HG03520 (cell line): ENCODE measurements around the gene HUS1.
"Not testable (repeated sequence)": the region's sequence is repeated elsewhere in the genome, so short reads cannot be mapped to it uniquely, and the experiment has no call there.

Source experiments
- ATAC-seq: cut with Tn5 transposase; IDR thresholded peaks from one replicate; pipeline ENCODE4 v1.9.1; 2021; ENCODE audit warnings: mild to moderate bottlenecking, moderate library complexity; ENCODE audit not compliant: unreplicated experiment

The HUS1 gene

GRCh38 chr7:47945261-47946015 is 34.0 kb downstream of the HUS1 start:
- ATAC-seq, result peak; percentile 56

DNA sequence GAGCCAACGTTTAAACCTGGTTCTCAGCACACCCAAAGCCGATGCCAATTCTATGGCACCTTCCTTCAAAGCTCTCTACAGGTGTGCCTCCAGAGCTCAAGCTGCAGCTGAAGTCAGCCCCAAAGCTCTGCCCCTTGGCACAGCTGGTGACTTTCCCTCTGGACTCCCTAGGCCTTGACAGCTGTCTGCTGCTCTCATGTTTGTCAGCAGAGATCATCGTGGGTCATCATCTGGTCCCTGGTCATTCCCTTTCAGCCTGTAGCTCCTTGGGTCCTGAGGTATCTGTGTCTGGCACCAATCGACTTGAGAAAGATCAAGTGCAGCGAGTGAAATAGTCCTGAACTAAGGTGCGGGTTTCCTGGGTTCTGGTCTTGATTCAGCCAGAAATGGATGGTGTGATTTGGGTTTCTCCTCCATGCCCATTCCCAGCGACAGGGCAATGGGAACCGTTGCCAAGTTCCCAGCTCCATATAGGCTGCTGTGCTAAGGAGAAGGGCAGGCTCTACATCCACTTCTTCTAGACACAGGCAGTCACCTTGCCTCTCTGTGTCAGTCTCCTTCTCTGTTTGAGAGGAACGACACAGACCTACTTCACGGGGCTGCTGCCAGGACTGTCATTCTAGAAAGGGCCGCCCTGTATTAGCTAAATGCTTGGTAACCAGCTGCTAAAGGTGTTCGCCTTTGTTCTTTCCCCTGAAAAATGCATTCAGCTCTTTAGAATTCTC is 34.7 kb downstream of the HUS1 start:
- no peak for ATAC-seq

DNA sequence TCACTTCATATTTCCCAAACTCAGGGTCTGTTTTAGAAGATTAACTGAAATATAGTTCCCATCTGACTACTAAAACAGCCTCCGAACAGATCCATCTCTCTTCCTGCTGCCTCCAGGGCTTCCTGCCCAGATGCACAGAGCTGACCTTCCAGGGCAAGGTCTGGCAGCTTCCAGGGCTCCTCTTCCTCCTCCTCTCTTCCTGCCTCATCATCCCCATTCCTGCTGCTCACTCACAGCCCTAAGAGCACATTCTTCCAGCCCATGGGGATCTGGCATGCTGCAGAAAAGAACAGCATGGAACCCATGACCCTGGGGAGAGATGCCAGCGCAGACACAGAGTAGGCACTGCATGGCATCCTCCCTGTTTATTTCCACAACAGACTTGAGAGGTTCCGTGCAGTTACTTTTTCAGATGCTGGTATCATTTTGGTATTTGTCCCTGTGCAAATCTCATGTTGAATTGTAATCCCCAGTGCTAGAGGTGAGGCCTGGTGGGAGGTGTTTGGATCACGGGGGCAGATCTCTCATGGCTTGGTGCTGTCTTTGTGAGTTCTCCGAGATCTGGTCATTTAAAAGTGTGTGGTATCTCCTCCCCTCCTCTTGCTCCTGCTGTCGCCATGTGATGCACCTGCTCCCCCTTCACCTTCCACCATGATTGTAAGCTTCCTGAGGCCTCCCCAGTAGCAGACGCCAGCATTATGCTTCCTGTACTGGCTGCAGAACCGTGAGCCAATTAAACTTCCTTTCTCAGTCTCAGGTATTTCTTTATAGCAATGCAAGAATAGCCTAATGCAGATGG is 35.5 kb downstream of the HUS1 start:
- ATAC-seq, result no peak

DNA sequence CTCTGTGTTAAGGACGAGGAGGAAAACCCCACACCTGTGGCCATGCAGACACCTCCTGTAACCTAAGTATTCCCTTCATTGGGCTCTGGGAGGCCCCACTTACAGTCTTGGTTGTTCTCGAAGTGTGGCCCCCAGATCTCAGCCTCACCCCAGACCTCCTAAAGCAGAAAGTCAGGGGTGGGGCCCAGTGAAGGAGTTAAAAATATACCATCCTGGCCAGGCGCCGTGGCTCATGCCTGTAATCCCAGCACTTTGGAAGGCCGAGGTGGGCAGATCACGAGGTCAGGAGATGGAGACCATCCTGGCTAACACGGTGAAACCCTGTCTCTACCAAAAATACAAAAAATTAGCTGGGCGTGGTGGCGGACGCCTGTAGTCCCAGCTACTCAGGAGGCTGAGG is 36.8 kb downstream of the HUS1 start:
- not testable (repeated sequence) for ATAC-seq

DNA sequence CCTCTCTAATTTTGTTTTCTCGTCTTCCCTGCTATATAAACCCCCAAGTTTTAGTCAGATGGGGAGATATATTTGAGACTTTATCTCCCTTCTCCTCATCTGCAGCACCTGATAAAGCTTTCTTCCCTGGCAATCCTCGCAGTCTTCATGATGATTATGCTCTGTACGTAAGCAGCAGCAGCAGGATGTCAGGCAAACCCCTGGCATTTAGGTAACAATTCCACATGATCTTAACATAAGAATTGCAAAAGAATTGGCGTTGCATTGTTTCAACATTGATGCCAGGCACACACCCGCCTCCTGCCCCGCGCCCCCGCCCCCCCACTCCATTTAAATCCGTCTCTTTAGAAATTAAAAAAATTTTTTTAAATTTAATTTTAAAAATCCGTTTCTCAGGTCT is 37.3 kb downstream of the HUS1 start:
- ATAC-seq, result no peak

- no peak for ATAC-seq
Observed at GRCh38 chr7:47941136-47941844, 38.1 kb downstream of the HUS1 start.

DNA sequence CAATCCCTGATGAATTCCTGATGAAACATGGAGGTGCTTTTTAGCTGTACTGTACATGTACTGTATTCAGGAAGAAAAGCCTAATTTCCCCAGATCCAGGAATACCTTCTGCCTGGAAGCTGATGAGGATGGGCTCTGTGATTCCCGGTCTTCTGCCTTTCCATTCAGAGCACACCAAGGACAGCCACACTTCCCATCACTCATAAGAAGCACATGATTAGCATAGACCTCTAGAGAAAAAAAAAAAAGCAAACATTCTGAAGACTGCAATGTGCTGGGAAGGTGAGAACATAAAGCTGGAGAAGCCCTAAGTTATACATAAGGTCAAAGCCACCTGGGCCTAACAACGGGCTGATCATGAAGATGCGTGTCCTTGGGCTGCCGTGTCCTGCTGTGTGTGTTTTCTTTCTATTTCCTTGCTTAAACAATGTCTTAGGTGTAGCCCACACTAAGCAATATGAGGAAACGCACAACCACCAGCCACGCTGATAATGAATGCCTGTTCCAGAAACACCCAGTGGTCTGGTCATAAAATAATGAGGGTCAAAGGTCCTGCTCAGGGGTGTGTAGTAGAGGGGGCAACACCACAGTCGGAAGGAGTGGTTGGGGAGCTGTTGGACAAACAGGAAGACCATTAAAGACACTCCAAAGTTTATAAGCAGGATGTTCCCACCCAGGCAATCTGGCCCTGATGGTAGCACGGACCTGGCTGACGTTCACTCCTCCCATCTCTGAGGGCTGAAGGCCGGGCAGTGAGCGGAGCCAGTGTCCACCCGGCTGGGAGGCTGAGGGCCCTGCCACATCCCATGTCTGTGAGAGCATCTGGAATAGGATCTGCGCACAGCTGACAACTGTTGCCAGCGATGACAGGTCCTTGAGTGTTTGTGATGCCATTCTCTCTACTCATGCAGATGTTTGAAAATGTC is 39.1 kb downstream of the HUS1 start:
- no peak for ATAC-seq

DNA sequence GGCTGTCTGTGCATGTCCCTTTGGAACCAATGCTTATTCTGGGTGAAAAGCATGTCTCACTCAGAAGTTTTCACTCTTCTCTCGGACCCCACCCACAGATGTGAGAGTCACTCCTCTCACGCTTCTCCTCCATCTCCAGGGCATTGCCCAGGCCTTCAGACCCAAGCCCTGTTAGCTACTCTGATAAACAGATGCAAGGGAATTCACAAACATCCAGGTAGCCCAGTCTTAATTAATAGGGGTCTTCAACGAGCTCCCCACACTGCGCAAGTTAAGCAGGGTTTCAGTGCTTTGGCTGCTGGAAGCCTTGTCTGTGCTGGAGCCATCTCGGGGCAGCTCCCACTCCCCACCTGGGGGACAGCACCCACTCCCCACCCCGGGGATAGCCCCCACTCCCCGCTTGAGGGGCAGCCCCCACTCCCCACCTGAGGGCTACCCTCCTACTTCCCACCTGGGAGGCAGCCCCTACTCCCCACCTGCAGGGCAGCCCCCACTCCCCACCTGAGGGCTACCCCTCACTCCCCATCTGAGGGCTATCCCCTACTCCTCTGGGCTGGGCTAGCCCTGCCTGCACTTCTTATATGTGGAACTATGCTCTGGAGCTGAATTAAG is 39.9 kb downstream of the HUS1 start:
- ATAC-seq, result no peak

DNA sequence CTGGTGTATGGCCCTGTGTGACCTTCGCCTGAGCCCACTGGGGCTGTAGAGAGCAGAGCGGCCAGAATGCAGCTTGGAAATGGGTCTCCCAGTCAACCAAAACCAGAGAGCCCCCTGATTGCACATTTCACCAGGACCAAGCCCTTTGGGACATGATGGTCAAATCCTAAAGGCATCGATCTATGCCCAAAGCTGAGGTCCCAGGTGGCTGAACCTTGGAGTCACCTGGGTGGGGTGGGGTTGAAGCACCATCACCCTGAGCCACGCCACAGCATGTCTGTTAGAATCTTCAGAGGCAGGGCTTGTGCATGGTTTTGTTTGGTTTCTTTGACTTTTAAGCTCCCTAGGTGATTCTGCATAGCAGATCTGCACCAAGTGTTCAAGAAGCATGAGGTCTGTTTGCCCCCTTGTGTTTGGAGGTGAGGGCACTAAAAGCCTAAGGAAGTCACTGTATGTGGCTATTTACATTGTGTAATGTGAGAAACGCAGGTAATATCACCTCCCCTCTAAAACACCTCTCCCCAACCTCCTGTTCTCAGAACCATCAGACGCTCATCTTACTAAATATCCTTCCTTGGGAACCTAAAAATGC is 40.7 kb downstream of the HUS1 start:
- no peak for ATAC-seq

- ATAC-seq, result peak; percentile 43
Observed at GRCh38 chr7:47937711-47938573, 41.5 kb downstream of the HUS1 start.

DNA sequence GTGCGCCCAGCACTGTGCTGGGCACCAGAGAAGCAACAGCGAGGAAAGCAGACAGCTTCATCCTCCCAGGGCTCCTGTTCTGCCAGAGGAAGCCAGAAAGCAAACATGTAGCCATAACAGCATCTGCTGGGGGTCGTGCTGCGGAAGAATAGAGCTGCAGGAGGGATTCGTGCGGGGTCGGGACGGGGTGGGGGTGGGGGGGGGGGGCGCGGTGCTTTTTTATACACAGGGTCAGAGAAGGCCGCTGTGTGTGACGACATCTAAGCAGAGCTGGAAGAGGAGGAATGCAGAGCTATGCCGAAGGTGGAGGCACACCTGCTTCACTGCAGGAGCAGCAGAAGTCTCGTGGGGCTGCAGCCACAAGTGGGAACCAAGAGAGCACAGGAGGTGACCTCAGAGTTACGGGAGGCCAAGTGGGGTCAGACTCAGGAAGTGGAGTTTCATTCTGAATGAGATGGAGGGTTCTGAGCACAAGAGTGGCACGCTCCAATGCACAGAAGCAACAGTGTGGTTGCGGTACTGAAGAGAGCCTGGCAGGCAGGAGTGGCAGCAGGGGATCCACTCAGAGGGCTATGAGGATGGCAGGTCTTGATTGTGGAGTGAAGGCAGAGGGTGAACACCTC is 42.2 kb downstream of the HUS1 start:
- ATAC-seq, result peak; percentile 94

GRCh38 chr7:47936323-47936722 is 43.1 kb downstream of the HUS1 start:
- ATAC-seq, result no peak

DNA sequence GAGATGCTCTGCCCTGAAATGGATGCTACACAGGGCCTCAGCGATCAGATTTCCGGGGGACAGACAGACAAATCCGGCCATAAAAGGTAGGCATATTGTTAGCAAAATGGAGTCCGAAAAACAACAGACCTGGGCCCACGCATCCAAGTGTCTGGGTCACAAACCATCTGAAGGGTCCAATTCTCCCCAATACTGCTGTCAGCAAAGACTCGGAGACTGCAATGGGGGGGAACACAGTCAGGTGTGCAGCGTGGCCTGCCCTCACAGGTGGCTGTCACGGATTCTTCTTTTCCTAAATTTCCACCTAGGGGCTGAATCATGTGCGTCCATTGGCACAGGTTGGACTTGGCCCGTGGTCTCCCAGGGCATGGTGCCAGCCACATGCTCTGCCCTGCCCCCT is 44.1 kb downstream of the HUS1 start:
- no peak for ATAC-seq

- ATAC-seq, result no peak
Observed at GRCh38 chr7:47934831-47935230, 44.6 kb downstream of the HUS1 start.

GRCh38 chr7:47933215-47933614 is 46.2 kb downstream of the HUS1 start:
- ATAC-seq, result no peak

DNA sequence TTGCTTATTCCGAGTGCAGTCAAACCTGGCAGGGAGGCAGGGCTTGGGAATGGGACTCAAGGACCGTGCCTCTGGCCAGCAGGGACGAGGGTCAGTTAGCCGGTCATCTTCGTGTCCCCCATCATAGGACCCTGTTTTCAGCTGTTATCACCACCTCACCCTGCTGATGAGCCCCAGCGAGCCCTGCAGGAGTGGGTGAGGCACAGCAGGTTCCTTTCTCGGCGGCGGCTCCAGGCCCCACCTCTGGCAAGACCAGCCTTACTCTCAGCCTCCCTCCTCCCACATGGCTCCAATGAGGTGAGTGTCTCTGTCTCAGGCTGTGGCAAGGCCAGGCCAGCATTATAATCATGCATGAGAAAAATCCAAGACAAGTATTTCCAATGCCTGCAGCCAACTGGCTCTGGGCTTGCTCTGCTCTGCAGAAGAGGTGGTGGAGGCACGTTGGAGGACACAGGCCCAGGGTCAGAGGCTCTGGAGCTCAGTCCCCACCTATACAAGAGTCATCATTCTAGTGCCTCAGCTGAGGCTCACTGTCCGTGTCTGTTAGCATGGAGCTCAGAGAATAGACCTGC is 46.9 kb downstream of the HUS1 start:
- ATAC-seq, result no peak

DNA sequence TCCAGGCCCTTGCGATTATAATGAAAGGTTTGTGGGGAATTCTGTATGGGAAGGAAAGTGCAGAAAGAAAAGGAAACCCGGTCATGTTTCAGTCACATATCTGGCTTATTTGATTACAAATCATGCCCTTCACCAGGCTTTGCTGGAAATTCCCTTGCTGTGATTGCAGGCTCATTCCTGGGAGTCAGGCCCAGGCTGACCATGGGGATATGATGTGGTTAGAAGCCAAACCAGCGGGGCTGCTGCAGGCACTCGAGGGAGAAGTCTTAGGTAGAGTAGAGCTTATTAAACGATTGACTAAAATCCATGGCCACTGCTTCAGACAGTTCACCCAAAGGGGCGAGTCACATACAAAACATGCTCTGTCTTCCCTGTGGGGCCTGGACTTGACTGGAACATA is 47.4 kb downstream of the HUS1 start:
- ATAC-seq, result no peak
